NT2/D1 (cell line): ENCODE data around the gene HMGCS1.

Experiments
- SUZ12 ChIP-seq: IDR thresholded peaks from 2 replicates; pipeline ENCODE4 v1.6.1; 2011; ENCODE audit not compliant: insufficient read length, insufficient read depth; ENCODE audit errors: extremely low read depth
- ZNF274 ChIP-seq: IDR thresholded peaks from 2 replicates; pipeline ENCODE4 v1.6.1; 2011; ENCODE audit warnings: mild to moderate bottlenecking, low read depth, low read length

GRCh38 chr5:43243270-43243669 lies 69.9 kb downstream of the HMGCS1 start:
- no peak for TF ChIP-seq SUZ12
- no peak for TF ChIP-seq ZNF274
